DND-41 (cell line): Measurements from ENCODE around the gene RAPGEF5.
A peak's percentile ranks its signal among the peaks of the same experiment; 100 is the strongest.

ENCODE experiments used
- ATAC-seq: fragments of 200-7000 bp; cut with Tn5 transposase; 3 replicates; pipeline ENCODE4 v1.9.1; 2021; ENCODE audit warnings: low read depth; ENCODE audit not compliant: insufficient read depth
- DNase-seq: peaks from one replicate; pipeline ENCODE4 v3.0.0-alpha.2; 2020
- H2AFZ ChIP-seq: 2 replicates; pipeline ENCODE4 v1.6.0; 2012; ENCODE audit warnings: low read depth, low read length
- H3K27ac ChIP-seq: 2 replicates; pipeline ENCODE4 v1.5.1; 2012; ENCODE audit warnings: low read length, inconsistent platforms
- H3K27me3 ChIP-seq: fragments of 200-600 bp; sonication (generic); 2 replicates; pipeline ENCODE4 v1.6.0; 2012; ENCODE audit warnings: low read length, mild to moderate bottlenecking, inconsistent platforms; ENCODE audit not compliant: insufficient read depth, poor library complexity
- H3K36me3 ChIP-seq: 2 replicates; pipeline ENCODE4 v1.5.1; 2012; ENCODE audit warnings: low read length, inconsistent platforms; ENCODE audit not compliant: insufficient read depth
- H3K4me1 ChIP-seq: 2 replicates; pipeline ENCODE4 v1.5.1; 2012; ENCODE audit warnings: mild to moderate bottlenecking, low read length; ENCODE audit not compliant: insufficient read depth
- H3K4me2 ChIP-seq: 2 replicates; pipeline ENCODE4 v1.6.0; 2012; ENCODE audit warnings: mild to moderate bottlenecking, moderate library complexity, low read length, inconsistent platforms; ENCODE audit not compliant: insufficient read depth
- H3K4me3 ChIP-seq, 2 experiments: fragments of 200-600 bp in 1 of 2; shearing (Covaris generic) in 1 of 2; 2 replicates each; pipeline ENCODE4 v1.5.1; 2012 to 2016; ENCODE audit warnings: inconsistent platforms in 2 of 2, low read length in 2 of 2, mild to moderate bottlenecking in 2 of 2, low read depth in 1 of 2, moderate library complexity in 1 of 2
- H3K79me2 ChIP-seq: 2 replicates; pipeline ENCODE4 v1.6.0; 2012; ENCODE audit warnings: low read length, inconsistent platforms; ENCODE audit not compliant: insufficient read depth
- H3K9ac ChIP-seq: 2 replicates; pipeline ENCODE4 v1.6.0; 2012; ENCODE audit warnings: low read depth, mild to moderate bottlenecking, inconsistent platforms, low read length, moderate library complexity
- H3K9me3 ChIP-seq: 2 replicates; pipeline ENCODE4 v1.5.1; 2012; ENCODE audit warnings: low read length, moderate library complexity, mild to moderate bottlenecking, inconsistent platforms; ENCODE audit not compliant: insufficient read depth, severe bottlenecking
- H4K20me1 ChIP-seq: 2 replicates; pipeline ENCODE4 v1.6.0; 2012; ENCODE audit warnings: low read length; ENCODE audit not compliant: insufficient read depth
- CTCF ChIP-seq: IDR thresholded peaks from 2 replicates; pipeline ENCODE4 v1.5.1; 2012; ENCODE audit warnings: borderline replicate concordance, low read length, moderate library complexity, mild to moderate bottlenecking; ENCODE audit not compliant: poor library complexity, severe bottlenecking; ENCODE audit errors: extremely low read depth
- EZH2 ChIP-seq: IDR thresholded peaks from 3 replicates; pipeline ENCODE4 v1.6.1; 2012; ENCODE audit warnings: borderline replicate concordance, low read depth, mild to moderate bottlenecking, moderate library complexity, low read length, inconsistent platforms; ENCODE audit not compliant: severe bottlenecking

Gene RAPGEF5

GRCh38 chr7:22238354-22239311 is 118.3 kb downstream of the RAPGEF5 start:
- H3K27ac ChIP-seq = no peak overlapping the region
- no peak overlapping the region for H3K4me2 ChIP-seq
- no peak overlapping the region for H2AFZ ChIP-seq
- H3K9me3 ChIP-seq = no peaks in the 10 kb centered on the region
- no peaks in the 10 kb centered on the region for H4K20me1 ChIP-seq
- H3K9ac ChIP-seq = no peak overlapping the region
- no peaks in the 10 kb centered on the region for H3K27me3 ChIP-seq
- no peaks in the 10 kb centered on the region for H3K79me2 ChIP-seq
- ATAC-seq (no peak), DNase-seq (no peak)
- TF ChIP-seq CTCF (no peak), EZH2 (no peak)
- H3K36me3 ChIP-seq = peaks cover 56% of the 10 kb centered on the region
- H3K4me3 ChIP-seq = no peak overlapping the region
- no peaks in the 10 kb centered on the region for H3K4me1 ChIP-seq

- Histone ChIP-seq H3K9ac (no peak overlapping the region), H3K79me2 (no peaks in the 10 kb centered on the region), H3K27me3 (no peaks in the 10 kb centered on the region), H3K9me3 (no peaks in the 10 kb centered on the region), H3K4me2 (no peak overlapping the region), H3K36me3 (peaks cover 42% of the 10 kb centered on the region), H3K4me3 (no peak overlapping the region), H4K20me1 (no peaks in the 10 kb centered on the region), H3K4me1 (no peaks in the 10 kb centered on the region), H3K27ac (no peak overlapping the region), H2AFZ (no peak overlapping the region)
- ATAC-seq (no peak), DNase-seq (no peak)
- TF ChIP-seq EZH2 = no peak
Measured at GRCh38 chr7:22235134-22235533, 121.8 kb downstream of the RAPGEF5 start.

- no peaks in the 10 kb centered on the region for H4K20me1 ChIP-seq
- no peak overlapping the region for H3K9ac ChIP-seq
- no peak overlapping the region for H3K4me3 ChIP-seq
- H3K36me3 ChIP-seq = peaks cover 47% of the 10 kb centered on the region
- no peaks in the 10 kb centered on the region for H3K9me3 ChIP-seq
- no peaks in the 10 kb centered on the region for H3K4me1 ChIP-seq
- no peak overlapping the region for H3K27ac ChIP-seq
- ATAC-seq (no peak), DNase-seq (no peak)
- no peaks in the 10 kb centered on the region for H3K79me2 ChIP-seq
- no peak overlapping the region for H2AFZ ChIP-seq
- TF ChIP-seq CTCF = no peak
- no peak for TF ChIP-seq EZH2
- H3K4me2 ChIP-seq = no peak overlapping the region
- no peaks in the 10 kb centered on the region for H3K27me3 ChIP-seq
Measured at GRCh38 chr7:22234227-22234626, 122.7 kb downstream of the RAPGEF5 start.

- Histone ChIP-seq H3K79me2 (no peaks in the 10 kb centered on the region), H3K27me3 (no peaks in the 10 kb centered on the region), H3K9ac (no peak overlapping the region), H3K27ac (0 out of 2 replicates have a peak overlapping the region, but pooled peaks have one; percentile 13), H3K36me3 (peaks cover 49% of the 10 kb centered on the region), H3K9me3 (no peaks in the 10 kb centered on the region), H4K20me1 (no peaks in the 10 kb centered on the region), H3K4me2 (no peak overlapping the region), H3K4me3 (no peak overlapping the region), H2AFZ (no peak overlapping the region), H3K4me1 (no peaks in the 10 kb centered on the region)
- no peak for TF ChIP-seq EZH2
- TF ChIP-seq CTCF = no peak
- no peak for ATAC-seq
- no peak for DNase-seq
Measured at GRCh38 chr7:22231806-22232205, 125.1 kb downstream of the RAPGEF5 start.
